GM19240 (cell line): ENCODE results near the gene WWOX.

ENCODE experiments used
- DNase-seq: peaks from one replicate; pipeline ENCODE4 v3.0.0; 2011; ENCODE audit warnings: low spot score; ENCODE audit not compliant: insufficient read length

Gene WWOX

GRCh38 chr16:78140818-78141466 lies 41.5 kb downstream of the WWOX start:
- no peak for DNase-seq

DNA sequence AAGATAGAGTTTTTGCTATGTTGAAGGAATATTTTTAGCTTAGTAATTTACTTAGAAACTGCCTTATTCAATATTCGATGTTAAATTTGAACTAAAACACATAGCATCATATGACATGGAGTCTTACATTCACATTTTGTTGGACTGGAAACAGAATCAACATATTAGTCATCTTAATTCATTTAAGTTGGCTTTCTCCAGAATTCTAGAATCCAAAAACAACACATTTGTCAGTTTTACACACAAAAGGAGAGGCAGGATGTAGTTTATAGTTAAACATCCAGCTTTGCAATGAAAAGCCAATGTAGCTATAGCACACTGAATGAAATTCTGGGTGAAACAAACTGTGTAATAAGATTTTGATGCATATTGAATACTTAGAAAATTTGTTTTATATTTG lies 43.3 kb downstream of the WWOX start:
- DNase-seq: no peak

GRCh38 chr16:78146807-78147206 lies 47.4 kb downstream of the WWOX start:
- DNase-seq: no peak

GRCh38 chr16:78147911-78148401 lies 48.5 kb downstream of the WWOX start:
- no peak for DNase-seq

DNA sequence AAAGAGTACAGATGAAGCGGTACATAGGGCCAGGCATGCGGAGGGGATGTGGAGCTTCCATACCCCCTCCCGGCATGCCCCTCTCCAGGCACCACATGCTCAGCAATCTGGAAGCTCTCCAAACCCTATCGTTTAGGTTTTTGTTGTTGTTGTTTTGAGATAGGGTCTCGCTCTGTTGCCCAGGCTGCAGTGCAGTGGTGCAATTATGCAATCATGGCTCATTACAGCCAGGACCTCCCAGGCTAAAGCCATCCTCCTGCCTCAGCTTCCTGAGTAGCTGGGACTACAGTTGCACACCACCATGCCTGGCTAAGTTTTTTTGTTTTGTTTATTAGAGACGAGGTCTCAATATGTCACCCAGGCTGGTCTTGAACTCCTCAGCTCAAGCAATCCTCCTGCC lies 50.8 kb downstream of the WWOX start:
- no peak for DNase-seq

DNA sequence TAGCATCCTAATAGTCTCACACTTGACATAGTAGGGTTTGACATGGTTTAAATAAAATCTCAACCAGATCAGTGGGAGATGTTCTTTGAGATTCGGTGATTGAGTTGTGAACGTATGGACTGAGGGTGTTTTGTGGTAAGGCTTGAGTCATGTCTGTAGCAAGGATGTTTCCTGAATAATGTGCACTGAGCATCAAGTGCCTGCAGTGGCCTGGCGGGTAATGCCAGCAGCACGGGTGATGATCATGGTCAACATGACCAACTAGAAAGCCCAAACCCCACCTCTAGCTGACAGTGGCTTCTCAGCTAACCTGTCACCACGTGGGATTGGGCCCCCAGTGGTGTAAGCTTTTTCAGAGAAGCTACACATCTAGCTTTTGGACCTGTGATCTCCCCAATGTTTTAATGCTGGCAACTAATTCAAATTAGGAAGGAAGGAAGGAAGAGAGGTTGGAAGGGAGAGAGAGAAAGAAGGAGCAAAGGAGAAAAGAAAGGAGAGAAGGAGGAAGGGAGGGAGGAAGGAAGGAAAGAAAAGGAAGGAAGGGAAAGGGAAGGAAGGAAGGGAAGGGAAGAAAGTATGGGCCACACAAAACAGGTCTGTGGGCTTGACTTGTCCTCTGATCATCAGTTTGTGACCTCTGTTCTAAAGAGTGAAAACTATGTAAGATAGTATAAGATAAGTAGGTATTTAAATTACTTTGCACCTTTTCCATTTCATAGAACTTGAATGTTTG lies 55.4 kb downstream of the WWOX start:
- DNase-seq: no peak

DNA sequence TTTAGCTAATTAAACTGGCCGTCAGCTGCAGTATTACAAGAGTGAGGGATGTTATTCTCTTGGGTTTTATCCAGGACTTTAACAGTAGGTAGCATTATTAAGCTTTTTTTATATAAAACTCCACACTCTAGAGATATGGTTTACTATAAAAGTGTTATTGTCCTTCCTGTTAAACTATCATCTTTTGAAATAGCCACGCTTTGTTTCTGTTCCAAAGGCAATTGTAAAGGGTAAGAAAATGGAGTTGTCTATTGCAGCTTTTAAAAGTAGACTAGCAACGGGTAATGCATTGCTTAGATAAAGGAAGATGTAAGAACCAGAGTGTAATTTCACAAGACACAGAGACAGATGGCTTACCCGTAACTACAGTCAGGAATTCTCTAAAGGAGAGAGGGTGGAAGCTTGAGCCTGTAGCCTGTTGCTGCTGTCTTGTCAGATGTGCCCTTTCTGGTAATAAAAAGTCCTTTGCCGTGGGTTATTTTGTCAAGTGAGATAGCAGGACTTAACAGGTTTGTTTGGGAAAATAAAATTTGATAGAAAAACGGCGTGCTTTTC lies 56.4 kb downstream of the WWOX start:
- DNase-seq: no peak

GRCh38 chr16:78161023-78161729 lies 61.7 kb downstream of the WWOX start:
- no peak for DNase-seq

DNA sequence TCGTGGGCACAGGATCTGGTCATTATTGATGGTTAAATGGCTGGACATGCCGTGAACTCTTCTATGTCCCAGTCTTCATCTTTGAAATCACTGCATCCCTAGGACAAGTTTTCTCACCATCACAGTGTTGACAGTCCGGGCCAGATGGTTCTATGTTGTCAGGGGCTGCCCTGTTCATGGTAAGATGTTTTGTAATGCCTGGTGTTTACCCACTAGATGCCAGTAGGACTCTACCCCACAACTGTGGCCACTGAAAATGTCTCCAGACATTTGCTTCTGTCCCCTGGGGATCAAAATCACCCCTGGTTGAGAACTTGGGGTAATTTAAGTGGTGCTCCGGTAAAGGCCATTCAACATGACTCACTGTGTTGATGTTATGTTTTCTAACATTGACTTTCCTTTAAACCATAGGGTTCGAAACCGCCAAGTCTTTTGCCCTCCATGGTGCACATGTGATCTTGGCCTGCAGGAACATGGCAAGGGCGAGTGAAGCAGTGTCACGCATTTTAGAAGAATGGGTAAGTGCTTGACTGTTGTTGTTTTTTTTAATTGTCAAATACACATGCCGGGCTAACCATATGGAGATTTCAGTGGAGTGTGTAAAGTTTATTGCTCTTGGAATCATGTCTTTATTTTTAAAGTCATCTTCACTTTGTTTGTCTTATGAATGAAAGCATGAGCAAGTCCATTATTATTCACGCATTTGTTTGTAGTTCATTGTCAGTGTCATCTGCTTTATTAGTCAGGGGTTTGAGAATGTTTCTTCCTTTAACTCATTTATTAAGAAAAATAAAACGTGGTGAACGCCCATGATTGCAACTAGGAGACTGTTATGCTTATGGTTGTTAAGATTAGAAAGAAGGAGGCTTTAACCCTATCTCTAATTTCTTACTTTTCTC lies 64.6 kb downstream of the WWOX start:
- no peak for DNase-seq

DNA sequence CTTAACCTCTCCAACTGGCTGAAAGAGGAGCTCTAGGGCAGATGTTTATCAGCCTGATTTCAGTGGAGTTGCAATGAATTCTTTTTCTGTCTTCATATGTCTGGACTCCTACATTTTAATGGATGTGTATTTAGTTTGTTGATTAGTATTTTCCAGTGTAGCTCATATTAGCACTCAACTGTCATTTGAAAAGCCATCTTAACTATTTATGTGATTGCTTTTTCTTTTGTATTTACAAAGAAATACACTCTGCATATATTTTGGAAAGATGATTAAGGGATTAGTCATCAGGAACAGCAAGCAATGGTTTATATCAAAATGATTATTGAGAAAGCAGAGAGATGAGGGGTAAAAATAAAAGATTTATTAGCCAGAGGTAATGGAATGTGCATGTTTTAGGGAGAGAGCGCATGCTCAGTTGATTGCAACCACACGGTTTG lies 71.1 kb downstream of the WWOX start:
- no peak for DNase-seq

GRCh38 chr16:78175287-78175686 lies 75.8 kb downstream of the WWOX start:
- no peak for DNase-seq

GRCh38 chr16:78176435-78176834 lies 77.0 kb downstream of the WWOX start:
- no peak for DNase-seq

- DNase-seq: no peak
Observed at GRCh38 chr16:78177218-78177617, 77.8 kb downstream of the WWOX start.

DNA sequence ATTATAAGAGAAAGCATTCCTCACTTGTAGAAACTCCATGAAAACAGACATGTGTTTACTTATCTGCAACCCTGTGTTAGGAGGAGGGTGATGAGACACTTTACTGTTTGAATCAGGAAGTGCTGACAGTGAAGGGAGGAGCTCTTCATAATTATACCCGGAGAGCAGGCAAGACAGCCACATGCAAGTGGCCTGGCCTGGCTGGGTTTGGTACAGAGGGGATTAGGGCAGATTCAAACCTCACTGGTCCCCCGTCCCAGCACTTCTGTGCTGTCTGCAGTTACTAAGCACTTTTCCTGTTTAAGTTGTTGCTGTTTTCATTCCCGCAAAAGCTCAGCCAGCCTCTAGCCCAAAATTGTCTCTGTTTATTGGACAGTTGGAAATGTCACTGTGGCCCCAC lies 78.5 kb downstream of the WWOX start:
- DNase-seq: no peak

- no peak for DNase-seq
Observed at GRCh38 chr16:78179666-78180065, 80.2 kb downstream of the WWOX start.

DNA sequence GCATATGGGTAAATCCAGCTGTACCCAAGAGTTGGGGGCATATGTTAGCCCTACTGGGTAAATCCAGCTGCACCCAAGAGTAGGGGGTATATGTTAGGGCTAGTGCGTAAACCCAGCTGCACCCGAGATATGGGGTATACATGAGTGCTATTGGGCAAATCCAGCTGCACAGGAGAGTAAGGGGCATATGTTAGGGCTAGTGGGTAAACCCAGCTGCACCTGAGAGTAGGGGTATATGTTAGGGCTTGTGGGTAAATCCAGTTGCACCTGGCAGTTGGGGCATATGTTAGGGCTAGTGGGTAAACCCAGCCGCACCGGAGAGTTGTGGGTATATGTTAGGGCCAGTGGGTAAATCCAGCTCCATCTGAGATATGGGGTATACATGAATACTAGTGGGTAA lies 80.9 kb downstream of the WWOX start:
- no peak for DNase-seq

DNA sequence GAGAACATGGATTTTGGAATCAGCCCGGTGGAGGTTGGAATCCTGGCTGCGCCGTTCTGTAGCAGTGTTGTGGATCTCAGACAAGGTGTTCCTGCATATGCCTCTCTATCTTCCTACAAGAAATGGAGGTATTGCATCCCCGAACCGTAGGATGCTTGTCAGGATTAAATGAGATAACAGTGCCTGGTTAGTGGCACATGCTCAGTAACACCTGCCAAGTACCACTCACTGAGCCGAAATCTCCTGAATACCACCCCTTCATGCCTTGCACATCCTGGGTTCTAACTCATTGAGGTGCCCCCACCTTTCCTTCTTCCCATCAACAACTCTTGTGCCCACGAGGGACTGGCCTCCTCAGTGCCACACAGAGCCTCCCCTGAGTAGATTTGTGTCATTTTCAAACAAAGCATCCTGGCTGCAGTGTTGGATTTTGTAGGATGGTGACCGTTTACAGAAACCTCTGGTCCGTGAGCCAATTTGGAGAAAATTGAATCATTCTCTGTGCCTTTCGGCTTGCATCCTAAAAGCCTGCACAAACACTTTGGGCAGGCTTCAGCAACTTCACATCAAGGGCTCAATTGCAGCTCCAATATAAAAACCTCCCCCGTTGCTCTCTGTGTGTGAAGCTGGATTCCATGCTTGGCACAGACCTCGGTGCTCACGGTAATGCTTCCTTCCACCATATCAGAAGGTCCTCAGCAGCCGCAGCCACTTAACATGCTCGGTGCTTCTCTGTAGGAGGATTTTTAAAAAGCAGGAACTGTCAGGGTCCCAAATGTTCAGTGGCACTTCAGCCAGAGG lies 84.2 kb downstream of the WWOX start:
- DNase-seq: no peak

- no peak for DNase-seq
Observed at GRCh38 chr16:78184238-78185183, 85.1 kb downstream of the WWOX start.

DNA sequence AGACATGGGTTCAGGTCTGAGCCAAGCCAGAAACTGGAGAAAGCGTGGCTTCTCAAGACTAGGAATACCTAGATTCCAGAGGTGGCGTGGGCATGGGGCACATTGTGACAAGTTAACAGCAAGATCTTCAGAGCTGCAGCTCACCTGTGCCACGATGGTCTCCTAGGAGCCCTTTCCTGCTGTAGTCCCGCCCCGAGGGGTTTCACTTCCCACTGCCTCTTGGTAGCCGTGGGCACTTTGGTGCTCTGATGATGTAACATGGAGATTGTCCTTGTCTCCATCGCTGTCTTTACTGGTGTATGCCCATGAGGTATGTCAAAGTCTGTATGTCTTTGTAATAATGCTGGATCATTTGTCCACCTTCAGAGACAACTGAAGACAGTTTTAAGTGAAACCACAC lies 89.7 kb downstream of the WWOX start:
- DNase-seq: no peak
